Body of pancreas (tissue), 4 donors: ENCODE measurements around the gene SLC25A13. TPM values are rescaled to one million over a fixed set of nuclear protein-coding genes. Genes with fewer than 3 reads are reported as not detected.

ENCODE experiments used
- ATAC-seq: fragments of 150-250 bp; one replicate; pipeline ENCODE4 v1.9.1; 2016
- DNase-seq, 4 donors: peaks; one replicate each; pipeline ENCODE4 v3.0.0-alpha.2; 2019
- H3K27ac ChIP-seq, 4 donors: fragments of 200-600 bp; sonication (generic); 1 replicate in 3 of 4; 2 replicates in 1 of 4; pipeline versions ENCODE4 v1.5.1 to v1.6.1; 2016 to 2019; ENCODE audit warnings: mild to moderate bottlenecking in 1 of 4, mixed read lengths in 1 of 4, moderate library complexity in 1 of 4
- H3K27me3 ChIP-seq, 2 donors: fragments of 200-600 bp; sonication (generic); one replicate each; pipeline ENCODE4 v1.6.0; 2016; ENCODE audit warnings: mild to moderate bottlenecking in 1 of 2
- H3K36me3 ChIP-seq, 2 donors: fragments of 200-600 bp; sonication (generic); replicated peaks in 1 of 2; 2 replicates each; pipeline ENCODE4 v1.5.1; 2016; ENCODE audit warnings: low read depth in 2 of 2; ENCODE audit not compliant: insufficient read depth in 1 of 2
- H3K4me1 ChIP-seq: fragments of 200-600 bp; sonication (generic); one replicate; pipeline ENCODE4 v1.6.0; 2016
- H3K4me3 ChIP-seq, 2 donors: fragments of 200-600 bp; sonication (generic); 1 replicate in 1 of 2; 2 replicates in 1 of 2; pipeline ENCODE4 v1.5.1; 2016 to 2019
- H3K9me3 ChIP-seq, 3 donors: fragments of 200-600 bp; sonication (generic); 1 replicate in 2 of 3; 2 replicates in 1 of 3; pipeline ENCODE4 v1.5.1; 2016
- CTCF ChIP-seq, 7 experiments: fragments of 450-650 bp in 4 of 7; fragments of 200-600 bp in 3 of 7; sonication (generic) in 3 of 7; IDR thresholded peaks; one replicate each; pipeline ENCODE4 v1.5.1; 2016 to 2019; ENCODE audit warnings: antibody characterized with exemption in 7 of 7
- POLR2A ChIP-seq, 3 donors: fragments of 450-650 bp; IDR thresholded peaks; one replicate each; pipeline ENCODE4 v1.6.1; 2016; ENCODE audit warnings: antibody characterized with exemption in 3 of 3, mild to moderate bottlenecking in 2 of 3
- WGBS, 2 donors: methylation state at CpG; one replicate each; pipeline ENCODE4 v1.1.5; 2017; 5-methylcytosine and 5-hydroxymethylcytosine counted together
- intact Hi-C: fragments of 100-400 bp; cut with DNase I; formaldehyde crosslinking; loops from one replicate; pipeline ENCODE4 v1.15.1; 2023
- total RNA-seq, 2 donors: library from RNA; depleted of rRNA; stranded (reverse); fragments of >200 nt; gene quantifications; one replicate each; pipeline ENCODE4 v1.1.0, GENCODE V29; 2016

Gene SLC25A13
- total RNA-seq, 2 donors from 2014 or later, result 9.6 to 20.1 TPM

GRCh38 chr7:96144260-96144526 lies 177.7 kb downstream of the SLC25A13 start:
- 65 to 82% methylated on average over 1 of the region's 1 CpG for whole genome bisulfite sequencing, 2 donors
- no peaks in the 10 kb centered on the region for H3K27me3 ChIP-seq
- no peak overlapping the region for H3K27ac ChIP-seq
- ATAC-seq (no peak), DNase-seq (no peak)
- no peaks in the 10 kb centered on the region for H3K36me3 ChIP-seq
- intact Hi-C loops, result no loop called here
- TF ChIP-seq CTCF (IDR thresholded peaks at IDR 0.05) (no peak), POLR2A (IDR thresholded peaks at IDR 0.05) (no peak)
- no peaks in the 10 kb centered on the region for H3K4me1 ChIP-seq
- H3K4me3 ChIP-seq, result no peak overlapping the region
- no peaks in the 10 kb centered on the region for H3K9me3 ChIP-seq

DNA sequence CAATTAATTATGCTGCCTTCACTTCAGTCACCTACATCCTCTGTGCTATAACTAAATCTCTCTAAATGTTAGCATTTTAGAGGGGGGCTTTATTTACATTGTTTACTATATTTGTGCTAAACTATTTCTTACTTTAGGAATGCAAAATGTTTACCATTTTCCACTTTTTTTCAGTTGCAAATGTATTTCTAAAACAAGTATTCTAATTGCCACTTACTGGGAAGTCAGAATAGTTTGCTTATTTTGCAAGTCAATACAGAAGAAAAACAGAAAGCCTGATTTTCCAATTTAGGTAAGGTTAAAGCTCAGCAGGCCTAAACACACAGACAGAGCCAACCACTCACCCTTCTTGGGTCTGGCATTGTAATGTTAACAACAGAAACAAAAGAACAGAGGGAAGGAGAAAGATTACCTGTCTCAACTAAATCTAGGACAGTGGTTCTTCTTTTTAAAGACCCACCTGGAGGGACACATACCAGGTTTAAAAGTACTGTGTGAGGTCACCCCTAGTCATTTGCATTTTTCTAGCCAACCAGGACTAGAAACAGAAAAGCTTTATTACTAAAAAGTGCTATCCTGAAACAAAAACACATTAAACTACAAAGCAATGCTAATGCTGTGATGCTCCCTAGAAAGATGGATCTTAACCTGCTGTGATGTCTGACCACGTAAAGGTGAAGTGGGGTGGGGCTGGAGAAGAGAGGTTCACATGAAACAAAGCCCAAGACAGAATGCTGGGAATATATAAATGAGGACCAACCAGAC lies 178.2 kb downstream of the SLC25A13 start:
- H3K27ac ChIP-seq, result no peak overlapping the region
- no peaks in the 10 kb centered on the region for H3K27me3 ChIP-seq
- WGBS, 2 donors, result 88 to 100% methylated on average over 1 of the region's 1 CpG
- H3K4me3 ChIP-seq, result no peak overlapping the region
- ATAC-seq (no peak), DNase-seq (no peak)
- intact Hi-C loops, result no loop called here
- TF ChIP-seq CTCF (IDR thresholded peaks at IDR 0.05) (no peak), POLR2A (IDR thresholded peaks at IDR 0.05) (no peak)
- no peaks in the 10 kb centered on the region for H3K9me3 ChIP-seq
- H3K4me1 ChIP-seq, result no peaks in the 10 kb centered on the region
- H3K36me3 ChIP-seq, result no peaks in the 10 kb centered on the region

- ATAC-seq (no peak), DNase-seq (no peak)
- Histone ChIP-seq H3K27me3 (no peaks in the 10 kb centered on the region), H3K4me1 (no peaks in the 10 kb centered on the region), H3K27ac (no peak overlapping the region), H3K9me3 (no peaks in the 10 kb centered on the region), H3K36me3 (no peaks in the 10 kb centered on the region), H3K4me3 (no peak overlapping the region)
- intact Hi-C loops, result no loop called here
- WGBS, 2 donors, result 83 to 90% methylated on average over 5 of the region's 5 CpGs
- no peak for TF ChIP-seq CTCF (IDR thresholded peaks at IDR 0.05)
- no peak for TF ChIP-seq POLR2A (IDR thresholded peaks at IDR 0.05)
Measured at GRCh38 chr7:96136600-96137239, 185.2 kb downstream of the SLC25A13 start.

DNA sequence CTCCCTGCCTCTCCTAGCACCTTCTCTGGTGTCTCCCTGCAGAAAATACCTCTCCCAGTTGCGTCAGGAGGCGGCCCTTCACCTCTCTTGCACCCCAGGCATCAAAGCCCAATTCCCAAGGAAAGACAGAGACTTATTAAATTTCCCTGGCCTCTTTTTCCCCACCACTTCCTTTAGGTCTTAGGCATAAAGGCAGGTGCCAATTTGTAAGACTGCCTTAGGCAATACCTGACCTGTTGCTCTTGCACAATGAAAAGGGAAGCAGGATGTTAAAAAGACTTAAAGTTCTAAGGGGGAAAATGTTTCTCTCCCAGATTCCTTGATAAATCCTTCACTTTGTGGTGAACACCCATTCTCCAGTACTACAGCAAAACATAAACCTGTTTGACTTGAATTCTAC lies 186.7 kb downstream of the SLC25A13 start:
- Histone ChIP-seq H3K4me1 (no peaks in the 10 kb centered on the region), H3K36me3 (no peaks in the 10 kb centered on the region), H3K4me3 (no peak overlapping the region), H3K27ac (no peak overlapping the region), H3K9me3 (no peaks in the 10 kb centered on the region), H3K27me3 (no peaks in the 10 kb centered on the region)
- intact Hi-C loops, result no loop called here
- DNase-seq (no peak), ATAC-seq (no peak)
- WGBS, 2 donors, result 95 to 100% methylated on average over 2 of the region's 2 CpGs
- TF ChIP-seq CTCF (IDR thresholded peaks at IDR 0.05) (no peak), POLR2A (IDR thresholded peaks at IDR 0.05) (no peak)

- 93% methylated on average over 3 of the region's 3 CpGs for WGBS, 2 donors
- no peaks in the 10 kb centered on the region for H3K4me1 ChIP-seq
- TF ChIP-seq CTCF (IDR thresholded peaks at IDR 0.05) (no peak), POLR2A (IDR thresholded peaks at IDR 0.05) (no peak)
- no peak for DNase-seq
- H3K27ac ChIP-seq, result no peak overlapping the region
- H3K9me3 ChIP-seq, result no peaks in the 10 kb centered on the region
- no peaks in the 10 kb centered on the region for H3K36me3 ChIP-seq
- no peaks in the 10 kb centered on the region for H3K27me3 ChIP-seq
- H3K4me3 ChIP-seq, result no peak overlapping the region
- intact Hi-C loops, result no loop called here
- no peak for ATAC-seq
Measured at GRCh38 chr7:96131525-96131924, 190.4 kb downstream of the SLC25A13 start.
